ENCODE results near the gene CACNA1H.
"Not testable (repeated sequence)": the region's sequence is repeated elsewhere in the genome, so short reads cannot be mapped to it uniquely, and the experiment has no call there.

The CACNA1H gene

DNA sequence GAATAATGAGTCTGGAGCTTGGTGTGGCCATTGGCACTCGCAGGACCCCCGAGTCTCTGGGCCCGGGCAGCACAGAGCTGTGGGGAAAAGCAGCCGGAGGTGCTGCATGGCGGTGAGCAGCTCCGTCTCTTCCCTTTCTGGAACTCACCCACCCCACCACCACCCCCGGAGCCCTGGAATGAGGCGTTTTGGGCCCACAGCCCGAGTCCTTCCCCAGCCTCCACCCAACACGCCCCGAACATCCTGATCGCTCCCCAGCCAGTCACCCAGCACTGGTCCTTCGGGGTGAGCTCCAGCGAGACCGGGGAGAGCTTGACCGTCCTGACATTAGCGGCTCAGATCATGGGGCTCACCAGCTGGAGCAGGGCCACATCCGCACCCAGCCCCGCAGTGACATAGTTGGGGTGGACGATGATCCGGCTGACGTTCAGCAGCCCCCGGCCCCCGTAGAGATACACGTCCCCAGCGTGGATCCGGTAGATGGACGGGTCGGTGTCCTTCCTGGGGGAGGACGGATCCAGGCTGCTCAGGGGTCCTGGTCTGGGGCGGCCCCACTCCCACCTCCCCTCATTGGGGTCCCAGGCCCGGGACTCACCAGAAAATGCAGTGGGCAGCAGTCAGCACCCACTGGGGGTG lies 109.4 kb downstream of the CACNA1H start:
- DNase-seq (ENCODE audit: insufficient read length, low spot score) (no peak), FAIRE-seq (no peak)
- TF ChIP-seq, protein P1, sequence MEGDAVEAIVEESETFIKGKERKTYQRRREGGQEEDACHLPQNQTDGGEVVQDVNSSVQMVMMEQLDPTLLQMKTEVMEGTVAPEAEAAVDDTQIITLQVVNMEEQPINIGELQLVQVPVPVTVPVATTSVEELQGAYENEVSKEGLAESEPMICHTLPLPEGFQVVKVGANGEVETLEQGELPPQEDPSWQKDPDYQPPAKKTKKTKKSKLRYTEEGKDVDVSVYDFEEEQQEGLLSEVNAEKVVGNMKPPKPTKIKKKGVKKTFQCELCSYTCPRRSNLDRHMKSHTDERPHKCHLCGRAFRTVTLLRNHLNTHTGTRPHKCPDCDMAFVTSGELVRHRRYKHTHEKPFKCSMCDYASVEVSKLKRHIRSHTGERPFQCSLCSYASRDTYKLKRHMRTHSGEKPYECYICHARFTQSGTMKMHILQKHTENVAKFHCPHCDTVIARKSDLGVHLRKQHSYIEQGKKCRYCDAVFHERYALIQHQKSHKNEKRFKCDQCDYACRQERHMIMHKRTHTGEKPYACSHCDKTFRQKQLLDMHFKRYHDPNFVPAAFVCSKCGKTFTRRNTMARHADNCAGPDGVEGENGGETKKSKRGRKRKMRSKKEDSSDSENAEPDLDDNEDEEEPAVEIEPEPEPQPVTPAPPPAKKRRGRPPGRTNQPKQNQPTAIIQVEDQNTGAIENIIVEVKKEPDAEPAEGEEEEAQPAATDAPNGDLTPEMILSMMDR (IDR thresholded peaks at IDR 0.05; ENCODE audit: insufficient read depth, missing control alignments), result no peak

DNA sequence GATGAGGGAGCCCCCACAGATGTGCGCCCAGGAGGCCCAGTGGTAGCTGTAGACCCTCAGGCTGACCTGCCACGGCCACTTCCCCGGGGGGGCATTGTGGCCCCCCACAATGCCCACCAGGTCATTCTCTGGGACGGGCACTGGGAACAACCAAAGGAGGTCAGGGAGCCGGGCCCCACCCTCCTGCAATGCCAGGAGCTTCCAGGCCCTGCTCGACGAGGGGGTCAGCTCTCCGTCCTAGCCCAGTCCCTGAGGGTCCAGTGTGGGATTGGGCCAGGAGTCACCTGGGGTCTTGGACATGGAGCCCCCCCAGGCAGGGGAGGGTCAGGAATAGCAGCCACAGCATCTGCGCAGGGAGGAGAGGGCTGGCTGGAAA lies 109.9 kb downstream of the CACNA1H start:
- DNase-seq (ENCODE audit: insufficient read length, low spot score) (no peak), FAIRE-seq (no peak)
- TF ChIP-seq, protein P1 (IDR thresholded peaks at IDR 0.05; ENCODE audit: insufficient read depth, missing control alignments), result no peak

DNA sequence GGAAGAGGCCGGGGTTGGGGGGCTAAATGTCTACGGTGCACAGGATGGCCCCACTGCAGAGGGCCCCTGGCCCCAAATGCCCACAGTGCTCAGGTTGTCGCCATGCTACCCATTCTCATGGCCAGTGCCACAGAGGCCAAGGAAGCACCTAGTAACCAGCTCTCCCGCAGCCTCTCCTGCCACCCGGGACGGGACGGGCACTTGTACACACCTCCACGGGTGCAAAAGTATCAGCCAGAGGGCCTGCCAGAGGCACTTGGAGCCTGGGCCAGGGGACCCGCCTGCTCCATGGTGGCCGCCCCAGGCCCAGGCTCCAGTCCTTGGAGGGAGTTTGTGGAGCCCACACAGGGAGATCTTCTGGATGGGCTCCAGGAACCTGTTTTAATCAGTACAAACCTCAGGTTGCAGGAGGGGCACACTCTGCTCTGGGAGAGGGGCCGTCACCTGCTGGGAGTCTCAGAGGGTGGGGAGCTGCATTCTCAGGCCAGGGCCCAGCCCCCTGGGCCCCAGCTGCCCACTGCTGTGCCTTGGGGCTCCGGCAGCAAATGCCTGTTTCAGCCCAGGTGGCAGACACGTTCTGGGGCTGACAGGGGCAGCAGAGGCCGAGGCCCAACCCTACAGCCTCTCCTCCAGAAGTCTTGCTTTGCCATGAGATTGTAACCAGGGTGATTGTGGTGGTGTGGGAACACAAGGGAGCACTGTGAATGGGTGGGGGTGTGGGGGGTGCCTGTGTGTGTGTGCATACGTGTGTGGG lies 110.9 kb downstream of the CACNA1H start:
- TF ChIP-seq, protein P1 (IDR thresholded peaks at IDR 0.05; ENCODE audit: insufficient read depth, missing control alignments), result no peak
- DNase-seq (ENCODE audit: insufficient read length, low spot score) (no peak), FAIRE-seq (no peak)

DNA sequence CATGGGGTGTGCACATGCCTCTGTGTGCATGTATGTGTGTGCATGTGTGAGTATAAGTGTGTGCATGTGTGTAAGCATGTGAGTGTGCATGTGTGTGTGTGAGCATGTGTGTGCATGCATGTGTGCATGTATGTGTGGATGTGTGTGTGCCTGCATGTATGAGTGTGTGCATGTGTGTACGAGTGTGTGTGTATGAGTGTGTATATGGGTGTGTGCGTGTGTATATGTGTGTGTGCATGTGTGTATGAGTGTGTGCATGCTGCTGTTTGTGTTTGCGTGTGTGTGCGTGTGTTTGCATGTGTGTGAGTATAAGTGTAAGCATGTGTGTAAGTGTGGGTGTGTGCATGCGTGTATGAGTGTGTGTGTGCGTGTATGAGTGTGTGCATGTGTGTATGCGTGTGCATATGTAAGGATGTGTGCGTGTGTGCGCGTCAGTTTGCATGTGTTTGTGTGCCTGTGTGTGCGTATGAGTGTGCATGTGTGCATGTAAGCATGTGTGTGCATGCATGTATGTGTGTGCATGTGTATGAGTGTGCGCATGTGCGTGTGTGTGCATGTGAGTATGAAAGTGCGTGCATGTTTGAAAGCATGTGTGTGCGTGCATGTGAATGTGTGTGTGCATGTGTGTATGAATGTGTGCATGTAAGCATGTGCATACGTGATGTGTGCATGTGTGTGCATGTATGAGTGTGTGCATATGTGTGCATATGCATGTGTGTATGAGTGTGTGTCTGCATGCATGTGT lies 111.6 kb downstream of the CACNA1H start:
- TF ChIP-seq, protein P1 (IDR thresholded peaks at IDR 0.05; ENCODE audit: insufficient read depth, missing control alignments), result no peak
- DNase-seq (ENCODE audit: insufficient read length, low spot score), result no peak
- FAIRE-seq, result no peak

DNA sequence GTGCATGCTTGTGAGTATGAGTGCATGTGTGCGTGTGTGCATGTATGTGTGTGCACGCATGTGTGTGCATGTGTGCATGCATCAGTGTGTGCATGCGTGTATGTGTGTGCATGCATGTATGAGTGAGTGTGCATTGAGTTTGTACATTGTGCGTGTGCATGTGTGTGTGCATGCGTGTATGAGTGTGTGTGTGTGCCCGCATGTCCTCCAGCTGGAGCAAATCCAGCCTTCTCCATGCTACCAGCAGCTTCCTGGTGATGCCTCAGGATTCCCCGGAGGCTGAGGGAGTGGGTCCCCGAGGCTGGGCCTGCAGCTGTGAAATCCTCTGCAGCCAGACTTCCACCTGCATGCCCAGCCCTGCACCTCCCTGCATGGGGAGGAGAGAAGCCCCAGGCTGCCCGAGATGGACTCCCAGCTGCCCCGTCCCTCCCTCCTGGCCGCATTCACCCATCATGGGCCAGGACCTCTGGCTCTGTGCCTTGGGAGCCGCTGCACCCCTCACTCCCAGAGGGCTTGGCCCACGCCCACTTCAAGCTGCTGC lies 112.3 kb downstream of the CACNA1H start:
- FAIRE-seq (no peak), DNase-seq (ENCODE audit: insufficient read length, low spot score) (no peak)
- TF ChIP-seq, protein P1 (IDR thresholded peaks at IDR 0.05; ENCODE audit: insufficient read depth, missing control alignments), result no peak

DNA sequence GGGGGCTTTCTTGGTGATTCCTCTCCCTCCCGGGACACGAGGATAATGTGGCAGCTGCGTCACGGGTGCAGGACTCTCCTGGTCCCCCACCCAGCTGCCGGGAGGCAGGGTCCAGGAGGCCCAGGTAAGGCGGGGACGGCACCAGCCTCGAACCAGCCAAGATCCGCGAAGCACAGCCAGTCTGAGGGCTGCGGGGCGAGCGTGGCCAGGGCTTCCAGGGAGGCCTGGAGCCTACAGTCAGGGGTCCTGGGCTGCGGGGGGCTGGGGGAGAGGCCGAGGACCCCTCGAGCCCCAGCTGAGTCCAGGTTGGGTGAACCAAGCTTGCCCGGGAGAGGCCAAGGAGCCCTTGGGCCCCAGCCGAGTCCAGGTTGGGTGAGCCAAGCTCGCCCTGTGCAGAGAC lies 112.9 kb downstream of the CACNA1H start:
- DNase-seq (ENCODE audit: insufficient read length, low spot score) (no peak), FAIRE-seq (no peak)
- TF ChIP-seq, protein P1 (IDR thresholded peaks at IDR 0.05; ENCODE audit: insufficient read depth, missing control alignments), result no peak

DNA sequence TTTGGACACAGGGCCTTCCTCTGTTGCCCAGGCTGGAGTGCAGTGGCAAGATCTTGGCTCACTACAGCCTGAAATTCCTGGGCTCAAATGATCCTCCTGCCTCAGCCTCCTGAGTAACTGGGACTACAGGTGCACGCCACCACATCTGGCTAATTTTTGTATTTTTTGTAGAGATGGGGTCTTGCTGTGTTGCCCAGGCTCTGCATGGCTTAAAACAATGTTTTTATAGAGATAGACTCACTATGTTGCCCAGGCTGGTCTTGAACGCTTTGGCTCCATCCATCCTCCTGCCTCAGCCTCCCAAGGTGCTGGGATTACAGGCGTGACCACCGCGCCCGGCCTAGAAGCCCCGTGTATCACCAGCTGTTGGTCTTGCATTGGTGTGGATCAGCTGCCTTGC lies 116.5 kb downstream of the CACNA1H start:
- not testable (repeated sequence) for DNase-seq (ENCODE audit: insufficient read length, low spot score); FAIRE-seq

All from D721Med (cell line).